Measurements from ENCODE around the gene CELA2A.

- no peak for TF ChIP-seq SPI1 (IDR thresholded peaks at IDR 0.05; ENCODE audit: low read depth, low read length)
- no peak for TF ChIP-seq POLR2A (IDR thresholded peaks at IDR 0.05; ENCODE audit: low read depth, low read length)
- no peak for TF ChIP-seq TAF1 (IDR thresholded peaks at IDR 0.05; ENCODE audit: low read depth, low read length)
- TF ChIP-seq POLR2AphosphoS5 (IDR thresholded peaks at IDR 0.05; ENCODE audit: low read depth, low read length), result no peak
Measured at GRCh38 chr1:15442119-15442518, 14.4 kb upstream of the CELA2A start.
